ENCODE measurements around the gene MLLT10.

Gene MLLT10

GRCh38 chr10:21533467-21534279 lies at the start of gene MLLT10:
Gene MLLT10, plus strand, starts transcription at chr10:21534232. Its CDS starts 413 bp downstream, at chr10:21534645.
- peak; percentile 91 for DNase-seq (ENCODE audit: low read depth)

- no peak for DNase-seq (ENCODE audit: low read depth)
These were observed 46.4 kb upstream of the MLLT10 start for GRCh38 chr10:21487416-21488180.

DNA sequence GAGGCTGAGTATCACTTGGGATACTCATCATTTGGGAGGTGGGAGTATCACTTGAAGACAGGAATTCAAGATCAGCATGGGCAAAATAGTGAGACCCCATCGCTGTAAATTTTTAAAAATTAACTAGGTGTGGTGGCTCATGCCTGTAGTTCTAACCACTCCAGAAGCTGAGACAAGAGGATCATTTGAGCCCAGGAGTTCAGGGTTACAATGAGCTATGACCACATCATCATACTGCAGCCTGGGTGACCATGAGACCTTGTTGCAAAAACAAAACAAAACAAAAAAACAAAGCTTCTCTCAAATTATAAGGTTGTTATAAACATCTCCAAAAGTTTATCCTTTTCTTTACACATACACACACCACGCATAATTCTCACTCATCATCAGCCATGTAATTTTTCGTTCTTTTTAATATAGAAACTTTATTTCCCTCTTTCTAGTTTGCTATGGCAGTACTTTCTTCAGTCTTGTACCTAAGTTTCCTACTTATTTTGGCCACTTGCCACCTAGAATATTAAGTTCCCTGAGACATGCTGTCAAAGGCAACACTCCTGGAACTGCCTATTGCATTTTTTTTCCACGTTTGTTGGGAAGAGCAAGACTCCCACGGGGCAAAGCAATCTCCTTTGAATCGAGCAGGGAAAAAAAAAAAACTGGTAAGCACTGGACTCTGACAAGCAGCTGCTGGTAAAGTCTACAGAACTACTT lies 45.6 kb upstream of the MLLT10 start:
- no peak for DNase-seq (ENCODE audit: low read depth)

- no peak for DNase-seq (ENCODE audit: low read depth)
These were observed 45.0 kb upstream of the MLLT10 start for GRCh38 chr10:21488957-21489446.

GRCh38 chr10:21490028-21490710 lies 43.9 kb upstream of the MLLT10 start:
- no peak for DNase-seq (ENCODE audit: low read depth)

DNA sequence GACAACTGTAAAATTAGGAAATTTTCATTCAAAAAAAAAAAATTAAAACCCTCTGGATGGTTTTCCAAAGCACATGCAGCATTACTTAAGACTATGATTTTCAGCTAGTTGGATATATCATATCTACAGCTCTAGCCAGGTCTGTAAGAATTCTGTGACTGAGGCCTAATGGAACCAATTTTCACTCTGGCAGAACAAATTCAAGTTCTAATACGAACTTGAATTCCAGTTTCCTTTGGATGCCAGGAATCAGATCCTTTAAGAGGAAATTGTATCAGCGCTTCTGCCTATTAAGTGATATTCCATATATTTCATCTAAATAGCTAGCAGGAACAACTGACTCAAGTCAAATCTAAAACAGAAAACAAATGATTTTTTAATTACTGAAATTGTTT lies 43.3 kb upstream of the MLLT10 start:
- no peak for DNase-seq (ENCODE audit: low read depth)

DNA sequence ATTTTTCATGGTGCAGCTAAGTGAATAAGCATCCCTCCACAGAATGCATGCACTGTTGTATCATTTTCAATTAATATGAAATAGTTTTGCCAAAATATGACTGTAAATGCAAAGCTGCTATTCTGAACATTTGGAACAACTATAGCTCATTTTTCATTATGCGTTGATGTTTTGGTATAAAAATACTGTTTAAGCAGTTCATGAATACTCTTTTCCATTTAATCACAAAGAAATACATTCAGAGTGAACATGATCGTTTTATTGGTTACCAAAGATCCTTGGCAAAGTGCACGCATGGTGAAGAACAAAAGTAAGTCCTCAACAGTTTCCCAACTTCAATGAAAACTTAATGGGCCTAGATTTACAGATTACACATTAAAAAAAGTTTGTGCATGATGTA lies 41.6 kb upstream of the MLLT10 start:
- no peak for DNase-seq (ENCODE audit: low read depth)

DNA sequence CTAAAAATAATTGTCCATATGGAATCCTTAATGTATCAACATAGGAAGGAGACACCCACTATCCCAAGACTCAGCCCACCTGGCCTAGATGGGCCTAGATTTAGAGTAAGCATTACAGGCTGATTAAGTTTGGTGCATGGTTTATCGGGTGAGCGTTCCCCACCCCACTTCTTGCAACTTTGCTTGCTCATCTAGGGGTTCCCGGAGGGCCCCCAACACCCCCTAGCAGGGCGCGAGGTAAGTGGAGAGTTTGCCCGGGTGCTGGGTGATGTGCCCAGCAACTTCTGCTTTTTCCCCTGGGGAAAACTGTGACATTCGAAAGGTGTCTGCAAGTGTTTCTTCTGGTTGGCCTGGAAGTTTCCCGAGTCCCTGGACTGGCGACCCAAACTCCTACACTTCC lies 40.2 kb upstream of the MLLT10 start:
- DNase-seq (ENCODE audit: low read depth), result no peak

- no peak for DNase-seq (ENCODE audit: low read depth)
These were observed 39.6 kb upstream of the MLLT10 start for GRCh38 chr10:21494191-21495001.

DNA sequence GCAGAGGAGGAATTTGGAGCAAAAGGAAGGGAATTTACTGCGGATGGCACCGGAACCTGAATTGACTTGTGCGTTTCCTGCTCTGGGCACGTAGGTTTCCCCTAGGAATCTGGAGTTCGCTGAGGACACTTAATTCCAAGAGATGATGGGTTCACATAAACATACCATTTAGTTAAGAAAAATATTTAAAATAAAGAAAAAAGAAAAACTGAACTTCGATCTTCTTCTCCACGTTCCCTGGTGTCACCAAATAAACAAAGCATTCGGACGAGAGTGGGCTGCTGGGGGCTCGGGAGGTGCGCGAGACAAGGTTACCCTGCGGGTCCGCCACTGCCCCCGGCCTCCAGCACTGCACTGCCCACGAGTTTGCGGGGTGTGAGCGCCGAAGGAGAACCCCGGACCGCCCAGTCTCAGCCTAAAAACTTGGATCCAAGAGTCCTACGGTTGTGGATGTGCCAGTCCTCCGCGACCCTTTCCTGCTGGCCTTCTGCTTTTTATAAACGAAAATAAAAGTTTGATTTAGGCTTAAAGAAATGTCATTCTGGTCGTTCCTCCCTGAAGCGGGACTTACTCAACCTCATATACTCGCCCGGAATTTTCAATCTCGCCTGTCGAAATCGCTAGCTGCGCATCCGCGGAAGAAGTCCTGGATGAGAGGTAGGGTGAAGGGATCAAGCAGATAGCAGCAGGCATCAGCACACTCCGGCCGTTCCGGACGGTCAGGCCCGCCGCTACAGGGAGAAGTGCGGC lies 38.9 kb upstream of the MLLT10 start:
- no peak for DNase-seq (ENCODE audit: low read depth)

DNA sequence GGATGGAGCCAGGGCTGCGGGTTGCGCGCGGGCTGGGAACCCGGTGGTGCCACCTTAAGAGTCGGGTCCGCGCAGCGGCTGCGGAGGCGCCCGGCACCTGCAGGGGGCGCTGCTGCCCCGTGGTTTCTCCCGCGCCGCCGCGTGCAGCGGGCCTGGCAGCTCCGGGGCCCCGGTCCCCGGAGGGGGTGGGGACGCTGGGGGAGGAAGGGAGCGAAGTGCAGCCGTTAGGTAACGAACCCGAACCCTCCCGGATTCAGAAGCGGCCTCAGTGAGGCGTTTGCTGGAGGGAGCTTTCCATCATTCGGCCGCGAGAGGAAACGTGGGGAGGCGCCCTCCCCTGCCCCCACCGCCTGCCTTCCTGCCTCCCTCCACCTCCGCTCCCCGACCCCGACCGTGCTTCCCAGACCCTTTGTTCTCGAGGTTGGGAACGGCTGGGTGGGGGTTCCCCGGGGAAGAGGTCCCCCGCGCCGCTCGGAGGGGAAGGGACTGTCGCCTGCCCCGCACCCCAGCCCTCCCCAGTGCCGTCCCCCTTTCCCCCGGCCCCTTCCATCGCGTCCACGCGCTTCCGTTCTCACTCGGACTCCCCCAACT lies 38.2 kb upstream of the MLLT10 start:
- DNase-seq (ENCODE audit: low read depth), result peak; percentile 59

DNA sequence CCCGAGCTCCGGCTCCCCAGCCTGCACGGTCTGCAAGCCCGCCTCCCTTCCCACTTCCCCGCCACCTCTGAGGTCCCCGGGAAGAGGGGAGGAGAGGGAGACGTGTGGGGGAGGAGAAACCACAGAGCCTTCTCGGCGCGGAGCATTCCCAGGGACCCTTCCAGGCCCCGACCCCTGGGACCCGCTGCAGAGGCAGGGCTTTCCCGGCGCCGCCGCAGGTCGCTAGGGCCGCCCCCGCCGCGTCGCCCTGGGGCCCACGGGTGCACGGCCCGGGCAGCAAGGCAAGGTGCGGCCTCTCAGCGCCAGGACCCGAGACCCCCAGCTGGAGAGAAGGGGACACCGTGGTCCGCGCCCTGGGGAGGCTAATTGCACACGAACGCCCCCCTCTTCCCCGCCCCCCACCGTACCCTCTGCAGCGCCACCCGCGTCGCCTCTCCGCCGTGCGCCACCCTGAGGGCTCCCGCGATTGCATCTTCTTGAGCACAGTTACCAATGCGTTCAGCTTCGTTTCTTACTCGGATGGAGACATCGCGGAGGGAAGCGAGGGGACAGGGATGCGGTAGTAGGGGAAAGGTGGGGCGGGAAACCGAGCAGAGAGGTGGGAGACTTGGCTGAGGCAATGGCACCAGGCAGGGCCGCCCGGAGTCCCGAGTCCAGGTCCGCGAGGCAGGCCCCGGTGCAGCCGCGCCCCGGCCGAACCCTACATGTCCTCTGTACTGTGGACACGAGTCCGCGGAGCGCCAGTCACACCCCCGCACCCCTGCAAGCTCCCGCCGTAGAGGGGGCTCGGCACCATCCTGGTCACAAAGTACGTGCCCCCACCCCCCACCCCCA lies 37.5 kb upstream of the MLLT10 start:
- DNase-seq (ENCODE audit: low read depth), result peak; percentile 16

- DNase-seq (ENCODE audit: low read depth), result no peak
These were observed 36.7 kb upstream of the MLLT10 start for GRCh38 chr10:21497177-21497807.

- DNase-seq (ENCODE audit: low read depth), result no peak
These were observed 35.7 kb upstream of the MLLT10 start for GRCh38 chr10:21498377-21498776.

GRCh38 chr10:21498986-21499385 lies 35.0 kb upstream of the MLLT10 start:
- DNase-seq (ENCODE audit: low read depth), result no peak

- DNase-seq (ENCODE audit: low read depth), result no peak
These were observed 34.1 kb upstream of the MLLT10 start for GRCh38 chr10:21499701-21500577.

DNA sequence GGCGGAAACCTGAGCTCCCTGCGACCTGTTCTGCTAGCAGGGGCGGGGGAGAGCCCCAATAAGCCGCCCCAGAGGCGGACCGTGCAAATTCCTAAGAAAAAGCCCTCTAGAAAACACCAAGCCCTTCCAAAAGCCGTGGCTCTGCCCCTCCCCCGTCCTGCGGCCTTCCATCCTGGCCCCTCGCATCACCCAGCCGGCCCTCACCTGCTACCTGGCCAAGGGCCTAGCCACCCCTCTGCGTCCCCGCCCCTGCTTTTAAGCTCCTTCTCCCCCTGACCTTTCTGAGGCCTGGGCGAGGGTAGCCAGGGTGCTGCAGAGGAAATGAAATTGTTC lies 33.5 kb upstream of the MLLT10 start:
- no peak for DNase-seq (ENCODE audit: low read depth)

DNA sequence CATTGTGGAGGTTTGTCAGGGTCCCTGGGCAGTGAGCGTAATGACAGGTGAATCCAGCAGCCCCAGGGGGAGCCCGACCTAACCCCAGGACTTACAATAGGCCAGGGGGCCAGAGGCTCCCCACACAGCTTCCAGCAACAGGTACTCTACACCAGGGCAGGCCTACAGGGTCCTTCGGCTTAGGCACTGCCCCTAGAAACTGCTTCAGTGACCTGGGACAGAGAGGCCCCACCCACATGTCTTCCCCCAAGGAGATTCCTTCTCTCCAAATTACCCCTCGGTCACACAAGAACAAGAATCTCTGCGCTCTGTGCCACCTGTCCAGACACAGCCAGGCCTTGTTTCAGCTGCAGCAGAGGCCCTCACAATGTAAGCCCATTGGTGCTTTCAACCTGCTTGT lies 32.9 kb upstream of the MLLT10 start:
- no peak for DNase-seq (ENCODE audit: low read depth)

All from T-helper 22 cell (primary cell).